ENCODE data around the gene NHERF1.

The NHERF1 gene

GRCh38 chr17:74738051-74738996, 10.1 kb upstream of the NHERF1 start:
- no peak for TF ChIP-seq GATA2 (IDR thresholded peaks at IDR 0.05; ENCODE audit: low read depth, low read length)
- no peak for TF ChIP-seq GATA3 (IDR thresholded peaks at IDR 0.05; ENCODE audit: low read depth, low read length)

GRCh38 chr17:74739227-74739831, 9.1 kb upstream of the NHERF1 start:
- TF ChIP-seq GATA2 (IDR thresholded peaks at IDR 0.05; ENCODE audit: low read depth, low read length) (no peak), GATA3 (IDR thresholded peaks at IDR 0.05; ENCODE audit: low read depth, low read length) (no peak)

- TF ChIP-seq GATA3 (IDR thresholded peaks at IDR 0.05; ENCODE audit: low read depth, low read length): no peak
These were observed 8.3 kb upstream of the NHERF1 start for GRCh38 chr17:74740173-74740572.

GRCh38 chr17:74740641-74741387, 7.6 kb upstream of the NHERF1 start:
- TF ChIP-seq GATA2 (IDR thresholded peaks at IDR 0.05; ENCODE audit: low read depth, low read length) (no peak), GATA3 (IDR thresholded peaks at IDR 0.05; ENCODE audit: low read depth, low read length) (no peak)

GRCh38 chr17:74742153-74742515, 6.3 kb upstream of the NHERF1 start:
- TF ChIP-seq GATA3 (IDR thresholded peaks at IDR 0.05; ENCODE audit: low read depth, low read length) (no peak), GATA2 (IDR thresholded peaks at IDR 0.05; ENCODE audit: low read depth, low read length) (no peak)

- TF ChIP-seq GATA2 (IDR thresholded peaks at IDR 0.05; ENCODE audit: low read depth, low read length): no peak
- no peak for TF ChIP-seq GATA3 (IDR thresholded peaks at IDR 0.05; ENCODE audit: low read depth, low read length)
These were observed 5.4 kb upstream of the NHERF1 start for GRCh38 chr17:74742978-74743545.

GRCh38 chr17:74743755-74744154, 4.7 kb upstream of the NHERF1 start:
- peak; percentile 34; the same call in 1 of the 2 replicates for TF ChIP-seq GATA2 (IDR thresholded peaks at IDR 0.05; ENCODE audit: low read depth, low read length)
- no peak for TF ChIP-seq GATA3 (IDR thresholded peaks at IDR 0.05; ENCODE audit: low read depth, low read length)

- TF ChIP-seq GATA3 (IDR thresholded peaks at IDR 0.05; ENCODE audit: low read depth, low read length) (no peak), GATA2 (IDR thresholded peaks at IDR 0.05; ENCODE audit: low read depth, low read length) (no peak)
These were observed 4.1 kb upstream of the NHERF1 start for GRCh38 chr17:74744349-74744713.

GRCh38 chr17:74744714-74745547, 3.5 kb upstream of the NHERF1 start:
- TF ChIP-seq GATA3 (IDR thresholded peaks at IDR 0.05; ENCODE audit: low read depth, low read length): no peak
- TF ChIP-seq GATA2 (IDR thresholded peaks at IDR 0.05; ENCODE audit: low read depth, low read length): no peak

- no peak for TF ChIP-seq GATA3 (IDR thresholded peaks at IDR 0.05; ENCODE audit: low read depth, low read length)
- TF ChIP-seq GATA2 (IDR thresholded peaks at IDR 0.05; ENCODE audit: low read depth, low read length): peak; percentile 70; the same call in 1 of the 2 replicates
These were observed 2.8 kb upstream of the NHERF1 start for GRCh38 chr17:74745548-74746177.

- TF ChIP-seq GATA3 (IDR thresholded peaks at IDR 0.05; ENCODE audit: low read depth, low read length): no peak
These were observed 2.1 kb upstream of the NHERF1 start for GRCh38 chr17:74746376-74746775.

GRCh38 chr17:74746922-74747321, 1.5 kb upstream of the NHERF1 start:
- TF ChIP-seq GATA2 (IDR thresholded peaks at IDR 0.05; ENCODE audit: low read depth, low read length) (no peak), GATA3 (IDR thresholded peaks at IDR 0.05; ENCODE audit: low read depth, low read length) (no peak)

GRCh38 chr17:74748279-74748528, 224 bp upstream of the NHERF1 start:
- no peak for TF ChIP-seq GATA2 (IDR thresholded peaks at IDR 0.05; ENCODE audit: low read depth, low read length)
- TF ChIP-seq GATA3 (IDR thresholded peaks at IDR 0.05; ENCODE audit: low read depth, low read length): no peak

All from SH-SY5Y (cell line).